ENCODE data around the gene LRRC4C. TPM values are rescaled to one million over a fixed set of nuclear protein-coding genes. Genes with fewer than 3 reads are reported as not detected.

The LRRC4C gene
- total and polyA plus RNA-seq, 2 donors (not counting 1 experiment from before 2014, with no cell fraction given), result under 0.01 to 0.02 TPM

GRCh38 chr11:41351825-41352224 is 107.6 kb downstream of the LRRC4C start:
- no peaks in the 10 kb centered on the region for H3K9me3 ChIP-seq (ENCODE audit: control insufficient read depth, insufficient read depth, low read depth, low read length)
- no peak for TF ChIP-seq EZH2 (IDR thresholded peaks at IDR 0.05; ENCODE audit: low read length, missing control alignments)
- TF ChIP-seq CTCF (conservative IDR thresholded peaks at IDR 0.05 in 1 of 2, IDR thresholded peaks at IDR 0.05 in 1 of 2; ENCODE audit: low read depth in 1 of 2, low read length in 2 of 2), result no peak
- H4K20me1 ChIP-seq (ENCODE audit: control insufficient read depth, extremely low read depth, insufficient read depth, low read length), result no peaks in the 10 kb centered on the region
- H2AFZ ChIP-seq (ENCODE audit: low read length), result no peak overlapping the region
- H3K4me3 ChIP-seq (replicated peaks in 1 of 4; ENCODE audit: control extremely low read depth in 1 of 4, insufficient read depth in 1 of 4, low read depth in 3 of 4, low read length in 4 of 4), result no peak overlapping the region
- H3K79me2 ChIP-seq (ENCODE audit: control insufficient read depth, insufficient read depth, low read length), result no peaks in the 10 kb centered on the region
- DNase-seq (ENCODE audit: low read depth in 2 of 2), result no peak
- no peaks in the 10 kb centered on the region for H3K4me1 ChIP-seq (ENCODE audit: control insufficient read depth, extremely low read depth, insufficient read depth, low read length)
- no peaks in the 10 kb centered on the region for H3K27me3 ChIP-seq (ENCODE audit: control insufficient read depth, insufficient read depth, low read length)
- no peak overlapping the region for H3K4me2 ChIP-seq (ENCODE audit: extremely low read depth, insufficient read depth, low read length)
- H3K36me3 ChIP-seq (ENCODE audit: control insufficient read depth, insufficient read depth, low read length), result no peaks in the 10 kb centered on the region
- H3K27ac ChIP-seq (ENCODE audit: insufficient read depth, low read length), result no peak overlapping the region
- no peak overlapping the region for H3K9ac ChIP-seq (ENCODE audit: insufficient read depth, low read length)

GRCh38 chr11:41346042-41346441 is 113.4 kb downstream of the LRRC4C start:
- DNase-seq (ENCODE audit: low read depth in 2 of 2), result no peak
- Histone ChIP-seq H3K9me3 (ENCODE audit: control insufficient read depth, insufficient read depth, low read depth, low read length) (no peaks in the 10 kb centered on the region), H3K4me3 (replicated peaks in 1 of 4; ENCODE audit: control extremely low read depth in 1 of 4, insufficient read depth in 1 of 4, low read depth in 3 of 4, low read length in 4 of 4) (no peak overlapping the region), H2AFZ (ENCODE audit: low read length) (no peak overlapping the region), H3K4me2 (ENCODE audit: extremely low read depth, insufficient read depth, low read length) (no peak overlapping the region), H3K4me1 (ENCODE audit: control insufficient read depth, extremely low read depth, insufficient read depth, low read length) (no peaks in the 10 kb centered on the region), H3K9ac (ENCODE audit: insufficient read depth, low read length) (no peak overlapping the region), H3K27ac (ENCODE audit: insufficient read depth, low read length) (no peak overlapping the region), H3K27me3 (ENCODE audit: control insufficient read depth, insufficient read depth, low read length) (no peaks in the 10 kb centered on the region), H4K20me1 (ENCODE audit: control insufficient read depth, extremely low read depth, insufficient read depth, low read length) (no peaks in the 10 kb centered on the region), H3K36me3 (ENCODE audit: control insufficient read depth, insufficient read depth, low read length) (no peaks in the 10 kb centered on the region), H3K79me2 (ENCODE audit: control insufficient read depth, insufficient read depth, low read length) (no peaks in the 10 kb centered on the region)
- no peak for TF ChIP-seq CTCF (conservative IDR thresholded peaks at IDR 0.05 in 1 of 2, IDR thresholded peaks at IDR 0.05 in 1 of 2; ENCODE audit: low read depth in 1 of 2, low read length in 2 of 2)
- TF ChIP-seq EZH2 (IDR thresholded peaks at IDR 0.05; ENCODE audit: low read length, missing control alignments), result no peak

GRCh38 chr11:41334007-41334933 is 125.2 kb downstream of the LRRC4C start:
- Histone ChIP-seq H2AFZ (ENCODE audit: low read length) (no peak overlapping the region), H3K27me3 (ENCODE audit: control insufficient read depth, insufficient read depth, low read length) (no peaks in the 10 kb centered on the region), H3K27ac (ENCODE audit: insufficient read depth, low read length) (no peak overlapping the region), H3K9ac (ENCODE audit: insufficient read depth, low read length) (no peak overlapping the region), H3K36me3 (ENCODE audit: control insufficient read depth, insufficient read depth, low read length) (no peaks in the 10 kb centered on the region), H4K20me1 (ENCODE audit: control insufficient read depth, extremely low read depth, insufficient read depth, low read length) (no peaks in the 10 kb centered on the region), H3K4me1 (ENCODE audit: control insufficient read depth, extremely low read depth, insufficient read depth, low read length) (no peaks in the 10 kb centered on the region), H3K4me3 (replicated peaks in 1 of 4; ENCODE audit: control extremely low read depth in 1 of 4, insufficient read depth in 1 of 4, low read depth in 3 of 4, low read length in 4 of 4) (no peak overlapping the region), H3K4me2 (ENCODE audit: extremely low read depth, insufficient read depth, low read length) (no peak overlapping the region), H3K9me3 (ENCODE audit: control insufficient read depth, insufficient read depth, low read depth, low read length) (no peaks in the 10 kb centered on the region), H3K79me2 (ENCODE audit: control insufficient read depth, insufficient read depth, low read length) (no peaks in the 10 kb centered on the region)
- TF ChIP-seq CTCF (conservative IDR thresholded peaks at IDR 0.05 in 1 of 2, IDR thresholded peaks at IDR 0.05 in 1 of 2; ENCODE audit: low read depth in 1 of 2, low read length in 2 of 2) (no peak), EZH2 (IDR thresholded peaks at IDR 0.05; ENCODE audit: low read length, missing control alignments) (no peak)
- DNase-seq (ENCODE audit: low read depth in 2 of 2), result no peak

Data from fibroblast of lung (primary cell).